SK-N-SH (cell line): ENCODE measurements around the gene CKS1B. TPM values are rescaled to one million over a fixed set of nuclear protein-coding genes. Genes with fewer than 3 reads are reported as not detected.

Experiments used
- CTCF ChIA-PET: fragments of 300-600, 350-600 bp; formaldehyde crosslinking; extraction: SDS; loops from one replicate; lab custom pipeline; 2021; lab: Yijun Ruan, JAX
- POLR2A ChIA-PET: fragments of 350-600 bp; sonication (Branson Sonifier 250); formaldehyde crosslinking; extraction: SDS; loops from one replicate; lab custom pipeline; 2020; ENCODE audit warnings: antibody characterized with exemption, inconsistent platforms; lab: Yijun Ruan, JAX
- DNase-seq: peaks from one replicate; pipeline ENCODE4 v3.0.0; 2012
- H2AFZ ChIP-seq: fragments of 200-600 bp; sonication (generic); 2 replicates; pipeline ENCODE4 v1.8.1; 2016; ENCODE audit warnings: antibody characterized with exemption, mild to moderate bottlenecking, low read depth
- H3F3A ChIP-seq: fragments of 200-600 bp; sonication (generic); replicated peaks from 2 replicates; pipeline ENCODE3; 2016; ENCODE audit warnings: antibody characterized with exemption, mild to moderate bottlenecking; ENCODE audit not compliant: insufficient read depth
- H3K27ac ChIP-seq, 2 experiments: fragments of 200-500 bp in 1 of 2; fragments of 200-600 bp in 1 of 2; sonication (Bioruptor generic) in 1 of 2; sonication (generic), shearing (Covaris generic) in 1 of 2; 2 replicates each; pipeline versions ENCODE4 v1.5.1 to v1.6.1; 2014 to 2016; ENCODE audit warnings: low read depth in 2 of 2, inconsistent platforms in 1 of 2, low read length in 1 of 2, mild to moderate bottlenecking in 1 of 2, mixed read lengths in 1 of 2
- H3K27me3 ChIP-seq: fragments of 200-600 bp; sonication (generic), shearing (Covaris generic); 2 replicates; pipeline ENCODE4 v1.6.1; 2016; ENCODE audit warnings: mixed run types; ENCODE audit not compliant: insufficient read depth
- H3K36me3 ChIP-seq, 2 experiments: fragments of 200-500 bp in 1 of 2; fragments of 200-600 bp in 1 of 2; sonication (Bioruptor generic) in 1 of 2; sonication (generic) in 1 of 2; replicated peaks in 1 of 2; 2 replicates each; pipeline versions ENCODE3 to v1.5.1; 2014 to 2016; ENCODE audit warnings: low read length in 1 of 2, mild to moderate bottlenecking in 1 of 2; ENCODE audit not compliant: insufficient read depth in 2 of 2, control insufficient read depth in 1 of 2
- H3K4me1 ChIP-seq, 2 experiments: fragments of 200-500 bp in 1 of 2; fragments of 200-600 bp in 1 of 2; sonication (Bioruptor generic) in 1 of 2; sonication (generic), shearing (Covaris generic) in 1 of 2; 2 replicates each; pipeline versions ENCODE4 v1.5.1 to v1.6.1; 2014 to 2016; ENCODE audit warnings: low read depth in 1 of 2, low read length in 1 of 2, mixed run types in 1 of 2; ENCODE audit not compliant: insufficient read depth in 2 of 2, control insufficient read depth in 1 of 2
- H3K4me2 ChIP-seq: fragments of 200-600 bp; sonication (generic), shearing (Covaris generic); 2 replicates; pipeline ENCODE4 v1.6.1; 2017; ENCODE audit warnings: mixed run types
- H3K4me3 ChIP-seq, 2 experiments: fragments of 200-500 bp in 1 of 2; fragments of 200-600 bp in 1 of 2; sonication (Bioruptor generic) in 1 of 2; sonication (generic), shearing (Covaris generic) in 1 of 2; 2 replicates each; pipeline versions ENCODE4 v1.5.1 to v1.8.1; 2014 to 2016; ENCODE audit warnings: low read depth in 2 of 2, inconsistent platforms in 1 of 2, low read length in 1 of 2, mild to moderate bottlenecking in 1 of 2, mixed read lengths in 1 of 2, moderate library complexity in 1 of 2
- H3K79me2 ChIP-seq: fragments of 200-600 bp; sonication (generic); 2 replicates; pipeline ENCODE4 v1.8.1; 2017; ENCODE audit warnings: mild to moderate bottlenecking; ENCODE audit not compliant: insufficient read depth
- H3K9ac ChIP-seq: fragments of 200-600 bp; sonication (generic); 2 replicates; pipeline ENCODE4 v1.6.1; 2017; ENCODE audit warnings: mixed run types
- H3K9me2 ChIP-seq: fragments of 200-600 bp; sonication (generic); 2 replicates; pipeline ENCODE4 v1.6.1; 2017; ENCODE audit warnings: mixed run types
- H3K9me3 ChIP-seq: fragments of 200-600 bp; sonication (generic); 2 replicates; pipeline ENCODE4 v1.6.1; 2017; ENCODE audit warnings: mixed run types, mild to moderate bottlenecking, moderate library complexity
- H4K20me1 ChIP-seq: fragments of 200-600 bp; sonication (generic); 2 replicates; pipeline ENCODE4 v1.6.1; 2017; ENCODE audit warnings: mild to moderate bottlenecking, mixed run types; ENCODE audit not compliant: insufficient read depth
- CHD2 ChIP-seq: fragments of 150-350 bp; IDR thresholded peaks from 2 replicates; pipeline ENCODE4 v1.6.1; 2018; ENCODE audit warnings: low read length; ENCODE audit not compliant: partially characterized antibody
- ELF1 ChIP-seq: IDR thresholded peaks from 2 replicates; pipeline ENCODE4 v1.4.0; 2012
- EZH2phosphoT487 ChIP-seq: fragments of 200-600 bp; sonication (generic); IDR thresholded peaks from 2 replicates; pipeline ENCODE4 v1.6.1; 2017; ENCODE audit warnings: low read depth, mixed run types, mild to moderate bottlenecking, antibody characterized with exemption, moderate library complexity, borderline replicate concordance
- FOSL2 ChIP-seq: IDR thresholded peaks from 2 replicates; pipeline ENCODE4 v1.4.0; 2012; ENCODE audit warnings: low read depth, mild to moderate bottlenecking, moderate library complexity, borderline replicate concordance
- FOXM1 ChIP-seq: IDR thresholded peaks from 2 replicates; pipeline ENCODE4 v1.4.0; 2012; ENCODE audit warnings: low read depth, mild to moderate bottlenecking
- JUND ChIP-seq: IDR thresholded peaks from 2 replicates; pipeline ENCODE4 v1.4.0; 2012
- MAX ChIP-seq: IDR thresholded peaks from 2 replicates; pipeline ENCODE4 v1.4.0; 2012; ENCODE audit warnings: low read depth
- MEF2A ChIP-seq: IDR thresholded peaks from 2 replicates; pipeline ENCODE4 v1.4.0; 2012; ENCODE audit warnings: low read depth, borderline replicate concordance
- MXI1 ChIP-seq: IDR thresholded peaks from 2 replicates; pipeline ENCODE4 v1.6.1; 2012; ENCODE audit warnings: mild to moderate bottlenecking, low read depth, low read length, improper control_type of control experiment
- NFIC ChIP-seq: IDR thresholded peaks from 2 replicates; pipeline ENCODE4 v1.4.0; 2012; ENCODE audit warnings: borderline replicate concordance
- NRF1 ChIP-seq: IDR thresholded peaks from 2 replicates; pipeline ENCODE4 v1.6.1; 2012; ENCODE audit warnings: low read depth, mild to moderate bottlenecking, low read length
- RCOR1 ChIP-seq: fragments of 150-350 bp; IDR thresholded peaks from 2 replicates; pipeline ENCODE4 v1.6.1; 2017; ENCODE audit warnings: antibody characterized with exemption, low read length
- SMC3 ChIP-seq: IDR thresholded peaks from 2 replicates; pipeline ENCODE4 v1.6.1; 2012; ENCODE audit warnings: low read depth, low read length, improper control_type of control experiment
- TEAD4 ChIP-seq: IDR thresholded peaks from 2 replicates; pipeline ENCODE4 v1.4.0; 2012; ENCODE audit warnings: mild to moderate bottlenecking, borderline replicate concordance; ENCODE audit not compliant: insufficient read depth
- USF2 ChIP-seq: fragments of 150-350 bp; IDR thresholded peaks from 2 replicates; pipeline ENCODE4 v1.6.1; 2017; ENCODE audit warnings: antibody characterized with exemption, low read length, low read depth, borderline replicate concordance
- WGBS: methylation state at CpG from one replicate; pipeline ENCODE4 v1.1.6; 2017; ENCODE audit warnings: low lambda C conversion rate; 5-methylcytosine and 5-hydroxymethylcytosine counted together
- polyA plus RNA-seq, 3 experiments: library from polyadenylated mRNA; depleted of rRNA; stranded (reverse); fragments of >200 nt; gene quantifications; 2 replicates each; pipeline ENCODE4 v1.2.3, GENCODE V29; 2012

Gene CKS1B
- polyA plus RNA-seq, 1 of the 3 experiments (the other 2 are of a cell fraction): 308 TPM

- H3K79me2 ChIP-seq: peaks cover 55% of the 10 kb centered on the region
- H3K27me3 ChIP-seq: no peaks in the 10 kb centered on the region
- peak overlapping the region; percentile 72 to 73 for H3K4me3 ChIP-seq
- WGBS: 13% methylated on average over 22 of the region's 25 CpGs
- H3K4me1 ChIP-seq: peaks cover 4 to 37% of the 10 kb centered on the region in 2 experiments; a peak in 3 of 4 replicates
- peak overlapping the region; percentile 84 for H3K9ac ChIP-seq
- POLR2A ChIA-PET: interaction anchor here (1.0 to 2.8 kb wide), 7 partner anchors 8 to 37 kb away, joined by 3 to 18 read pairs (median 6); partner anchors contain the start of genes LENEP, PMVK and SHC1
- 0 out of 2 replicates have a peak, but pooled peaks have one; percentile 13 for TF ChIP-seq FOSL2
- TF ChIP-seq RCOR1: no peak
- TF ChIP-seq JUND: 0 out of 2 replicates have a peak, but pooled peaks have one; percentile 16
- no peak for TF ChIP-seq CHD2
- H3K9me3 ChIP-seq: no peaks in the 10 kb centered on the region
- peak; percentile 60 for DNase-seq
- CTCF ChIA-PET: interaction anchor here (0.6 to 37.5 kb wide), 21 partner anchors 9 to 205 kb away, joined by 3 to 640 read pairs (median 4); partner anchors contain the start of genes FLAD1, LENEP, SHC1 and ZBTB7B
- peak overlapping the region; percentile 83 to 98 for H3K27ac ChIP-seq
- peaks cover 34% of the 10 kb centered on the region for H3F3A ChIP-seq
- H4K20me1 ChIP-seq: peaks cover 5% of the 10 kb centered on the region
- no peak overlapping the region for H2AFZ ChIP-seq
- H3K9me2 ChIP-seq: no peaks in the 10 kb centered on the region
- H3K4me2 ChIP-seq: peak overlapping the region; percentile 85
- peaks cover 24 to 61% of the 10 kb centered on the region in 2 experiments for H3K36me3 ChIP-seq
Observed at GRCh38 chr1:154962156-154962749, 12.2 kb upstream of the CKS1B start.

GRCh38 chr1:154962795-154963330, 11.6 kb upstream of the CKS1B start:
- no peak overlapping the region for H2AFZ ChIP-seq
- POLR2A ChIA-PET: interaction anchor here (1.0 to 2.8 kb wide), 2 partner anchors 7 to 31 kb away, joined by 3 to 17 read pairs; partner anchors contain the start of genes LENEP and SHC1
- peak overlapping the region; percentile 84; the same call in 1 of the 2 replicates for H3K9ac ChIP-seq
- peak overlapping the region; percentile 85; the same call in 1 of the 2 replicates for H3K4me2 ChIP-seq
- peaks cover 61% of the 10 kb centered on the region for H3K79me2 ChIP-seq
- no peaks in the 10 kb centered on the region for H3K9me3 ChIP-seq
- H3K27ac ChIP-seq: peak overlapping the region; percentile 83 to 98; a peak in 3 of 4 replicates
- CTCF ChIA-PET: interaction anchor here (0.7 to 37.5 kb wide), 11 partner anchors 8 to 116 kb away, joined by 3 to 640 read pairs (median 7); partner anchors contain the start of genes FLAD1, LENEP, SHC1 and ZBTB7B
- no peak for TF ChIP-seq EZH2phosphoT487
- TF ChIP-seq NRF1: no peak
- no peak for TF ChIP-seq FOXM1
- no peak for TF ChIP-seq TEAD4
- TF ChIP-seq MAX: no peak; the same call in 1 of the 2 replicates
- TF ChIP-seq MEF2A: no peak
- TF ChIP-seq NFIC: no peak
- TF ChIP-seq USF2: no peak
- no peak for TF ChIP-seq RCOR1
- TF ChIP-seq ELF1: no peak
- TF ChIP-seq MXI1: no peak
- no peak for TF ChIP-seq SMC3
- TF ChIP-seq, all 33 proteins: peak for 0
- DNase-seq: no peak
- Histone ChIP-seq H3K9me2 (no peaks in the 10 kb centered on the region), H4K20me1 (peaks cover 11% of the 10 kb centered on the region), H3K4me3 (peak overlapping the region; percentile 72 to 73; a peak in 3 of 4 replicates), H3K36me3 (peaks cover 30 to 65% of the 10 kb centered on the region in 2 experiments), H3F3A (peaks cover 30% of the 10 kb centered on the region), H3K4me1 (peaks cover 4 to 43% of the 10 kb centered on the region in 2 experiments; a peak in 3 of 4 replicates), H3K27me3 (no peaks in the 10 kb centered on the region)
- 100% methylated on average over 3 of the region's 6 CpGs for WGBS
